ENCODE data around the gene AMELY. TPM values are rescaled to one million over a fixed set of nuclear protein-coding genes. Genes with fewer than 3 reads are reported as not detected.

Gene AMELY
- total RNA-seq, 2 donors from 2014 or later: not detected

DNA sequence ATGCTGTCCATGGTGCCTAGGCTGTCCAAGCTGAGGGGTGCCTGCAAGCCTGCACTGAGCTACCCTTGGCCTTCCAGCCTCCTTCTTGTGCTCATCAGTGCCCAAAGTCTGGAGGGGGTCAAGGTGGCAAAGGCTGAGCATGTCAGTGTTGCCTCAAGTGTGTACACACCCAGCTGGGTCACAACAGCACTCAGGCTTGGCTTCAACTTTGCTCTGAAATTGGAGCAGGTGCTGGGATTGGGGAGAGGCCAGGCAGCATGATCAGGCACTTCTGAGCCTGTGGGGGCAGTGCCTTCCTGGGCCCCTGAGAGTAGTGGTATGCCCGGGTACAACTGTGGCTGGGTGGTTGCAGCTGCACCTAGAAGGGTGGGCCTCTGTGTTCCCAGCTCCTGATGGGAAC lies 17.7 kb upstream of the AMELY start:
- H3K27me3 ChIP-seq: no peaks in the 10 kb centered on the region
- no peaks in the 10 kb centered on the region for H3K9me3 ChIP-seq
- no peak overlapping the region for H3K27ac ChIP-seq
- no peaks in the 10 kb centered on the region for H3K4me1 ChIP-seq
- H3K36me3 ChIP-seq: no peaks in the 10 kb centered on the region
- DNase-seq (ENCODE audit: low spot score): no peak
- H3K4me3 ChIP-seq: no peak overlapping the region
- TF ChIP-seq, protein P1, sequence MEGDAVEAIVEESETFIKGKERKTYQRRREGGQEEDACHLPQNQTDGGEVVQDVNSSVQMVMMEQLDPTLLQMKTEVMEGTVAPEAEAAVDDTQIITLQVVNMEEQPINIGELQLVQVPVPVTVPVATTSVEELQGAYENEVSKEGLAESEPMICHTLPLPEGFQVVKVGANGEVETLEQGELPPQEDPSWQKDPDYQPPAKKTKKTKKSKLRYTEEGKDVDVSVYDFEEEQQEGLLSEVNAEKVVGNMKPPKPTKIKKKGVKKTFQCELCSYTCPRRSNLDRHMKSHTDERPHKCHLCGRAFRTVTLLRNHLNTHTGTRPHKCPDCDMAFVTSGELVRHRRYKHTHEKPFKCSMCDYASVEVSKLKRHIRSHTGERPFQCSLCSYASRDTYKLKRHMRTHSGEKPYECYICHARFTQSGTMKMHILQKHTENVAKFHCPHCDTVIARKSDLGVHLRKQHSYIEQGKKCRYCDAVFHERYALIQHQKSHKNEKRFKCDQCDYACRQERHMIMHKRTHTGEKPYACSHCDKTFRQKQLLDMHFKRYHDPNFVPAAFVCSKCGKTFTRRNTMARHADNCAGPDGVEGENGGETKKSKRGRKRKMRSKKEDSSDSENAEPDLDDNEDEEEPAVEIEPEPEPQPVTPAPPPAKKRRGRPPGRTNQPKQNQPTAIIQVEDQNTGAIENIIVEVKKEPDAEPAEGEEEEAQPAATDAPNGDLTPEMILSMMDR (IDR thresholded peaks at IDR 0.05): no peak

DNA sequence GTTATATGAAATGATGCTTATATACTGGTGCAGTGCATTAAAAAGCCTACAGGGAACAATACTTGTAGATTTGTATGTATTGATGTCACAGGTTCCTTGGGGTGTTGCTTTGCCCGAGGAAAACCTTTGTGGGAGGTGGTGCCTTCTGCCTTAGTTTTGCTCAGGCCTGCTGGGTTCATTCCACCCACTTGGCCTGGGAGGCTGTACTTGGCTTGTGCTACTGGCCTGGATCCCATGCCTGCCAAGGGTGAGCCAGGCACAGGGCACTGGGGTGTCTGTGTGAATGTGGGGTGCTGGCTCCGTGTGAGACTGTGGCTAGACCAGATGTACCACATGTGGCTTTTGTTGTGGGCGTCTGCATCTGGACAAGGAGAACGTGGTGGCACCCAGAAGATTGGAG lies 16.7 kb upstream of the AMELY start:
- Histone ChIP-seq H3K36me3 (no peaks in the 10 kb centered on the region), H3K4me3 (no peak overlapping the region), H3K4me1 (no peaks in the 10 kb centered on the region), H3K27me3 (no peaks in the 10 kb centered on the region), H3K9me3 (no peaks in the 10 kb centered on the region), H3K27ac (no peak overlapping the region)
- DNase-seq (ENCODE audit: low spot score): no peak
- TF ChIP-seq, protein P1 (IDR thresholded peaks at IDR 0.05): no peak

DNA sequence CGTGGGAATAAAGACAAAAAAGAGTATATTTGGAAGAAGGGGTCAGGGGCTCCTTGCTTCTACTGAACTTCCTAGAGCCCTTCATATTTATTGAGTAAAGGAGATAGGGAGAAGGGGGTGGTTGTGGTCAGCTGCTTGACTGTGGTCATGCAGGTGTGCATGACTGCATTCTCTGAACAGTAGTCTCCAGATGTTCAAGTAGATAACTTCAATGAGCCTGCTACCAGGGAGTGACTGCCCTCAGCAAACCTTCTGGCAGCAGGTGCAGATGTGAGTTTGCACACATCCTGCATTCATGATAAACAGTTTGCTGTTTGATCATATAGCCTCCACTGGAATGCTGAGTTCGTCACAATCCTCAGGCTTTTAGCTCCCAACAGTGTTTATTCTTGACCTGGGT lies 9.5 kb upstream of the AMELY start:
- TF ChIP-seq, protein P1 (IDR thresholded peaks at IDR 0.05): no peak
- H3K36me3 ChIP-seq: no peaks in the 10 kb centered on the region
- no peak overlapping the region for H3K27ac ChIP-seq
- no peak for DNase-seq (ENCODE audit: low spot score)
- no peak overlapping the region for H3K4me3 ChIP-seq
- no peaks in the 10 kb centered on the region for H3K4me1 ChIP-seq
- no peaks in the 10 kb centered on the region for H3K27me3 ChIP-seq
- H3K9me3 ChIP-seq: no peaks in the 10 kb centered on the region

DNA sequence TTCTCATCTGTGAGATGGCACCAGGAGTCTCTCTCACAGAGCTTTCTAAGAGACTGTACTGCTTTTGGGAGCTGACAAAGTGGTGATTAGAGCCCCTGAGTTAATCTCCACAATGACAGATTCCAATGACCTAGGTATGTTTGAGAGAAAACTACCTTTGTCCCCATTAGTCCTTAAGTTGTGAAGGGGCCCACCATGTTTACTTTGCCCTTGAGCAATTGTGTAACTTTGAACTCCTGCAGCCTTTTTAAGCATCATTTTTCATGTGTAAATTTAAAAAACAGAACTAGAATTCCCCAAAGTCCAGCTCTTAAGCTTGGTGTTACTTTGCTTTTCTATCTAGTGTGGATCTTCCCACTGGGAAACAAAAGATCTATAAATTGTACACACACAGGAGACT lies 1.8 kb upstream of the AMELY start:
- no peaks in the 10 kb centered on the region for H3K27me3 ChIP-seq
- no peaks in the 10 kb centered on the region for H3K36me3 ChIP-seq
- no peaks in the 10 kb centered on the region for H3K9me3 ChIP-seq
- H3K4me1 ChIP-seq: no peaks in the 10 kb centered on the region
- no peak for DNase-seq (ENCODE audit: low spot score)
- no peak overlapping the region for H3K4me3 ChIP-seq
- TF ChIP-seq, protein P1 (IDR thresholded peaks at IDR 0.05): no peak
- H3K27ac ChIP-seq: no peak overlapping the region

DNA sequence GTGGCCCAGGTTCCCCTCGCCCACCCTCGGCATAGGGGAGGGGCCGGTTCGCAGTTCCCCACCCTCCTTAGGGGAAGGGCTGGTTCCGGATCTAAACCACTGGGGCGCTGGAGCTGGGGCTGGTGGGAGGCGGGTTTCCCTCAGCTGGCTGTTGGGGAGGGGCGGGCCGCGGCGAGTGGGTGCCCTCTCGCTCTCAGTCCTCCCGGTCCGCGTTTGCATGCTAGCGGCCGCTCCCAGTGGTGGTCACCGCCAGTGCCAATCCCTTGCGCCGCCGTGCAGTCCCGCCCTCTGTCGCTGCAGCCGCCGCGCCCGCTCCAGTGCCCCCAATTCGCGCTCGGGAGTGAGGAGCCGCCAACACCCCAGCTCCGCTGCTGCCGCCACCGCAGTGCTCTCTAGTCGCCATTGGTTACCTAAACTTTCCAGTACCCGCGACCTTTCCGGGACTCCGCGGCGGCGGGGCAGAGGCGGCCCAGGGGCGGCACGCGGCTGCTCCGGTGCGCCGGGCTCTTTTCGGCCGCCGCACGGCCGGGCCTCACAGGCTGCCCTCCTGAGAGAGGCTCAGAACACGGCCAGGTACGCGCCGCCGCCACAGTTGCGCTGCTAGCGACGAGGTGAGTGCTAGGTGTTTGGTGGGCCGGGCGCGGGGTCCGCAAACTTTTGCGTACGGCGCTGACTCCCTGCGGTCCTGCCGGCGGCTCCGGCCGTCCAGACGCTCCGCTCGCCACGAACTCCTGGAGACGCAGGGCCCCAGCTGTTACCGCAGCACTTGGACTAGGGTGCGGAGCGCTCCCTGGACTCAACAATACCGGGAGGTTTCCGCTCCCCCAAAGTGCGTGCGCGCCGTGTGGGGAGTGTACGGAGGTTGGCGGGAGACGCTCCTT lies 940 bp downstream of the AMELY start, which contains the start of gene TBL1Y:
Gene TBL1Y, plus strand, starts transcription at position 326 of the 881 bp plus-strand sequence. CDS start 114,388 bp downstream, outside the sequence.
- TF ChIP-seq, protein P1 (IDR thresholded peaks at IDR 0.05): no peak
- Histone ChIP-seq H3K9me3 (no peaks in the 10 kb centered on the region), H3K27me3 (no peaks in the 10 kb centered on the region), H3K4me3 (no peak within 1 kb of the TSS), H3K4me1 (no peaks in the 10 kb centered on the region), H3K36me3 (no peaks in the 10 kb centered on the region), H3K27ac (no peak within 1 kb of the TSS)
- DNase-seq (ENCODE audit: low spot score): no peak

Data from right atrium auricular region (tissue), 2 donors.